Measurements from ENCODE around the gene C11orf42. TPM values are rescaled to one million over a fixed set of nuclear protein-coding genes. Genes with fewer than 3 reads are reported as not detected.

C11orf42 gene
- total RNA-seq, 1 experiment from 2014 or later, result not detected

DNA sequence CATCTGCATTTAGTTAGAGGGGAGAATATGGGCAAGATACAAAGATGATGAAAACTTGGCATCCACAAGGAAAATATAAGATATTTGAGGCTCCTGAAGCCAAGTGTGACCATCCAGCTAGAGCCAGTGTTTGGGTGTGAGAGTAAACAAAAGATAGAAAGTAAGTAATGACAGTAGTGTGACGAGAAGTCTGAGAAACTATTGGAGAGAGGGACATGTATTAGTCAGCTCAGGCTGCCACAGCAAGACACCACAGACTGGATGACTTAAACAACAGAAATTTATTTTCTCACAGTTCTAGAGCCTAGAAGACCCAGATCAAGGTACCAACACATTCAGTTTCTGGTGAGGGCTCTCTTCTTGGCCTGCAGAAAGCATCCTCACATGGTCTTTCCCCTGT is 47.8 kb downstream of the C11orf42 start:
- Histone ChIP-seq H3K9ac (ENCODE audit: extremely low read depth, insufficient read length, low read length) (no peak overlapping the region), H2BK12ac (ENCODE audit: insufficient read length, low read depth, low read length) (no peak overlapping the region), H3K4me2 (ENCODE audit: insufficient read depth, insufficient read length, low read length) (no peak overlapping the region), H4K20me1 (ENCODE audit: control insufficient read depth, insufficient read depth, insufficient read length) (no peaks in the 10 kb centered on the region), H3K27ac (ENCODE audit: insufficient read length, low read depth, low read length) (no peak overlapping the region), H2BK5ac (ENCODE audit: insufficient read length, low read length) (no peak overlapping the region), H3K27me3 (ENCODE audit: insufficient read depth, low read length) (peaks cover 4% of the 10 kb centered on the region), H2AK5ac (ENCODE audit: insufficient read length, low read length) (no peak overlapping the region), H3K4me1 (ENCODE audit: insufficient read depth, low read length) (no peaks in the 10 kb centered on the region), H3K56ac (ENCODE audit: insufficient read length, low read depth, low read length) (no peak overlapping the region), H3K18ac (ENCODE audit: insufficient read length, low read depth, low read length) (no peak overlapping the region), H4K91ac (ENCODE audit: insufficient read length, low read depth, low read length) (no peak overlapping the region), H4K5ac (ENCODE audit: insufficient read length, low read depth, low read length) (no peak overlapping the region), H2BK120ac (ENCODE audit: low read depth, low read length, poor library complexity, severe bottlenecking) (no peak overlapping the region), H2BK20ac (ENCODE audit: low read depth, low read length, poor library complexity, severe bottlenecking) (no peak overlapping the region), H2BK15ac (ENCODE audit: low read depth, low read length) (no peak overlapping the region), H3K79me2 (ENCODE audit: insufficient read depth, low read length) (no peaks in the 10 kb centered on the region), H3K23me2 (ENCODE audit: insufficient read length, low read depth, low read length, poor library complexity, severe bottlenecking) (no peaks in the 10 kb centered on the region), H3K79me1 (ENCODE audit: insufficient read depth, low read depth, low read length, poor library complexity, severe bottlenecking) (no peaks in the 10 kb centered on the region), H3K23ac (ENCODE audit: insufficient read length, low read depth, low read length) (no peak overlapping the region), H3K9me3 (ENCODE audit: control insufficient read depth, low read depth, low read length) (no peaks in the 10 kb centered on the region), H3T11ph (ENCODE audit: low read length) (no peak overlapping the region), H2AFZ (ENCODE audit: low read length) (no peak overlapping the region), H4K8ac (replicated peaks; ENCODE audit: insufficient read length, low read depth, low read length) (no peak overlapping the region), H3K4ac (ENCODE audit: low read depth, low read length) (no peak overlapping the region), H3K14ac (ENCODE audit: insufficient read depth, low read length) (no peak overlapping the region)
- H3K4me3 Mint-ChIP-seq, result no peak overlapping the region
- no peak overlapping the region for H3K27ac Mint-ChIP-seq
- H3K27me3 Mint-ChIP-seq (ENCODE audit: low read depth), result peaks cover 6% of the 10 kb centered on the region
- WGBS (ENCODE audit: extremely low coverage, insufficient read length, low lambda C conversion rate), result no CpG with 5 or more reads among the region's 1 CpG
- H3K4me1 Mint-ChIP-seq, result peaks cover 10 to 12% of the 10 kb centered on the region in 2 experiments
- DNase-seq, result no peak
- no peaks in the 10 kb centered on the region for H3K36me3 Mint-ChIP-seq (ENCODE audit: insufficient read depth in 1 of 3, low read depth in 3 of 3)
- TF ChIP-seq CTCF (conservative IDR thresholded peaks at IDR 0.05), result no peak
- no peaks in the 10 kb centered on the region; a peak in 1 of 5 replicates for H3K9me3 Mint-ChIP-seq
